Measurements from ENCODE around the gene SERPINA3.

DNA sequence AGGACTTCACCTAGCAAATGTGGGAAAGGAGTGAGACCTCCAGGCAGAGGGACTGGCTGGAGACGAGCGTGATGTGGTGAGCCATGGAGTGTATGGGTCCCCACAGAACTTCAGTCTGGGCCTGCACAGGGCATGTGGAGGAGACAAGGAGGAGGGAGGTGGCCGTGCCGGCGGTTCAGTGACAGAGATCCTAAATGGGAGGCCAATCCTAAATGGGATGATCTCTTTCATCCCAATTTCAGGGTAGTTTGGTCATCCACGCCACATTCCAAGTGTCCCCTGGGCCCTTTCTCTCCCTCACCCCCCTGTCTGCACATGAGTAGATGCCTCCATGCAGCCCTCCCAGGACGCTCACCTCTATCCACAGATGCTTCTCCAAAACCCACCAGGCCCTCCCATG, 17.8 kb upstream of the SERPINA3 start:
- TF ChIP-seq CTCF (conservative IDR thresholded peaks at IDR 0.05; ENCODE audit: low read depth, low read length) (no peak), EZH2 (IDR thresholded peaks at IDR 0.05; ENCODE audit: borderline replicate concordance, low read depth, low read length, poor library complexity, severe bottlenecking) (no peak)
